Measurements from ENCODE around the gene OLIG2. TPM values are rescaled to one million over a fixed set of nuclear protein-coding genes. Genes with fewer than 3 reads are reported as not detected.

OLIG2 gene
- polyA plus RNA-seq, 1 of the 3 experiments (the other 2 are of a cell fraction), result not detected

DNA sequence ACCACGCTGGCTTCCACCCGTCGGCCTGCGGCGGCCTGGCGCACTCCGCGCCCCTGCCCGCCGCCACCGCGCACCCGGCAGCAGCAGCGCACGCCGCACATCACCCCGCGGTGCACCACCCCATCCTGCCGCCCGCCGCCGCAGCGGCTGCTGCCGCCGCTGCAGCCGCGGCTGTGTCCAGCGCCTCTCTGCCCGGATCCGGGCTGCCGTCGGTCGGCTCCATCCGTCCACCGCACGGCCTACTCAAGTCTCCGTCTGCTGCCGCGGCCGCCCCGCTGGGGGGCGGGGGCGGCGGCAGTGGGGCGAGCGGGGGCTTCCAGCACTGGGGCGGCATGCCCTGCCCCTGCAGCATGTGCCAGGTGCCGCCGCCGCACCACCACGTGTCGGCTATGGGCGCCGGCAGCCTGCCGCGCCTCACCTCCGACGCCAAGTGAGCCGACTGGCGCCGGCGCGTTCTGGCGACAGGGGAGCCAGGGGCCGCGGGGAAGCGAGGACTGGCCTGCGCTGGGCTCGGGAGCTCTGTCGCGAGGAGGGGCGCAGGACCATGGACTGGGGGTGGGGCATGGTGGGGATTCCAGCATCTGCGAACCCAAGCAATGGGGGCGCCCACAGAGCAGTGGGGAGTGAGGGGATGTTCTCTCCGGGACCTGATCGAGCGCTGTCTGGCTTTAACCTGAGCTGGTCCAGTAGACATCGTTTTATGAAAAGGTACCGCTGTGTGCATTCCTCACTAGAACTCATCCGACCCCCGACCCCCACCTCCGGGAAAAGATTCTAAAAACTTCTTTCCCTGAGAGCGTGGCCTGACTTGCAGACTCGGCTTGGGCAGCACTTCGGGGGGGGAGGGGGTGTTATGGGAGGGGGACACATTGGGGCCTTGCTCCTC lies 1.9 kb downstream of the OLIG2 start:
- CTCF ChIA-PET, result no interaction called here
- 22% methylated on average over 10 of the region's 85 CpGs for WGBS (ENCODE audit: low lambda C conversion rate)
- peaks cover 98% of the 10 kb centered on the region for H3K27me3 ChIP-seq (ENCODE audit: insufficient read depth)

DNA sequence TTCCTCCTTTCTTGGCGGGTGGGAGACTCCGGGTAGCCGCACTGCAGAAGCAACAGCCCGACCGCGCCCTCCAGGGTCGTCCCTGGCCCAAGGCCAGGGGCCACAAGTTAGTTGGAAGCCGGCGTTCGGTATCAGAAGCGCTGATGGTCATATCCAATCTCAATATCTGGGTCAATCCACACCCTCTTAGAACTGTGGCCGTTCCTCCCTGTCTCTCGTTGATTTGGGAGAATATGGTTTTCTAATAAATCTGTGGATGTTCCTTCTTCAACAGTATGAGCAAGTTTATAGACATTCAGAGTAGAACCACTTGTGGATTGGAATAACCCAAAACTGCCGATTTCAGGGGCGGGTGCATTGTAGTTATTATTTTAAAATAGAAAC lies 2.5 kb downstream of the OLIG2 start:
- Histone ChIP-seq H3K9me3 (no peaks in the 10 kb centered on the region), H3K4me1 (ENCODE audit: control insufficient read depth in 1 of 2, insufficient read depth in 2 of 2, low read depth in 1 of 2, low read length in 1 of 2) (no peaks in the 10 kb centered on the region), H3K9ac (no peak overlapping the region), H3K79me2 (ENCODE audit: insufficient read depth) (no peaks in the 10 kb centered on the region), H3K36me3 (replicated peaks in 1 of 2; ENCODE audit: control insufficient read depth in 1 of 2, insufficient read depth in 2 of 2, low read length in 1 of 2) (no peaks in the 10 kb centered on the region), H4K20me1 (ENCODE audit: insufficient read depth) (no peaks in the 10 kb centered on the region), H3K4me2 (no peak overlapping the region), H2AFZ (ENCODE audit: low read depth) (no peak overlapping the region), H3K27ac (ENCODE audit: low read depth in 2 of 2, low read length in 1 of 2) (no peak overlapping the region), H3K27me3 (ENCODE audit: insufficient read depth) (peaks cover 96% of the 10 kb centered on the region), H3K9me2 (no peaks in the 10 kb centered on the region), H3F3A (replicated peaks; ENCODE audit: insufficient read depth) (no peaks in the 10 kb centered on the region), H3K4me3 (ENCODE audit: low read depth in 2 of 2, low read length in 1 of 2) (no peak overlapping the region)
- 8% methylated on average over 12 of the region's 15 CpGs for WGBS (ENCODE audit: low lambda C conversion rate)
- CTCF ChIA-PET, result no interaction called here
- POLR2A ChIA-PET, result no interaction called here
- DNase-seq, result no peak
- TF ChIP-seq EZH2phosphoT487 (IDR thresholded peaks at IDR 0.05; ENCODE audit: borderline replicate concordance, low read depth) (peak; percentile 21; the same call in 1 of the 2 replicates), TCF12 (IDR thresholded peaks at IDR 0.05) (no peak)

More for the DNA sequence above, 1.9 kb downstream of the OLIG2 start:
- Histone ChIP-seq H3K9me2 (no peaks in the 10 kb centered on the region), H3K9ac (no peak overlapping the region), H3K27ac (ENCODE audit: low read depth in 2 of 2, low read length in 1 of 2) (no peak overlapping the region), H3K79me2 (ENCODE audit: insufficient read depth) (no peaks in the 10 kb centered on the region), H3K4me3 (ENCODE audit: low read depth in 2 of 2, low read length in 1 of 2) (no peak overlapping the region), H3K9me3 (no peaks in the 10 kb centered on the region), H3F3A (replicated peaks; ENCODE audit: insufficient read depth) (no peaks in the 10 kb centered on the region), H3K4me1 (ENCODE audit: control insufficient read depth in 1 of 2, insufficient read depth in 2 of 2, low read depth in 1 of 2, low read length in 1 of 2) (no peaks in the 10 kb centered on the region), H3K36me3 (replicated peaks in 1 of 2; ENCODE audit: control insufficient read depth in 1 of 2, insufficient read depth in 2 of 2, low read length in 1 of 2) (no peaks in the 10 kb centered on the region), H2AFZ (ENCODE audit: low read depth) (no peak overlapping the region), H4K20me1 (ENCODE audit: insufficient read depth) (no peaks in the 10 kb centered on the region), H3K4me2 (no peak overlapping the region)
- POLR2A ChIA-PET, result no interaction called here
- DNase-seq, result peak; percentile 50
- no peak for TF ChIP-seq EZH2phosphoT487 (IDR thresholded peaks at IDR 0.05; ENCODE audit: borderline replicate concordance, low read depth)

DNA sequence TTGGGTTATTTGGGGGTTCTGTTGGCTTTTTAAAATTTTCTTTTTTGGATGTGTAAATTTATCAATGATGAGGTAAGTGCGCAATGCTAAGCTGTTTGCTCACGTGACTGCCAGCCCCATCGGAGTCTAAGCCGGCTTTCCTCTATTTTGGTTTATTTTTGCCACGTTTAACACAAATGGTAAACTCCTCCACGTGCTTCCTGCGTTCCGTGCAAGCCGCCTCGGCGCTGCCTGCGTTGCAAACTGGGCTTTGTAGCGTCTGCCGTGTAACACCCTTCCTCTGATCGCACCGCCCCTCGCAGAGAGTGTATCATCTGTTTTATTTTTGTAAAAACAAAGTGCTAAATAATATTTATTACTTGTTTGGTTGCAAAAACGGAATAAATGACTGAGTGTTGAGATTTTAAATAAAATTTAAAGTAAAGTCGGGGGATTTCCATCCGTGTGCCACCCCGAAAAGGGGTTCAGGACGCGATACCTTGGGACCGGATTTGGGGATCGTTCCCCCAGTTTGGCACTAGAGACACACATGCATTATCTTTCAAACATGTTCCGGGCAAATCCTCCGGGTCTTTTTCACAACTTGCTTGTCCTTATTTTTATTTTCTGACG lies 3.1 kb downstream of the OLIG2 start:
- H3K4me1 ChIP-seq (ENCODE audit: control insufficient read depth in 1 of 2, insufficient read depth in 2 of 2, low read depth in 1 of 2, low read length in 1 of 2), result no peaks in the 10 kb centered on the region
- H3K4me3 ChIP-seq (ENCODE audit: low read depth in 2 of 2, low read length in 1 of 2), result no peak overlapping the region; a peak in 1 of 4 replicates
- H3K9me2 ChIP-seq, result no peaks in the 10 kb centered on the region
- H3K9me3 ChIP-seq, result no peaks in the 10 kb centered on the region
- H3K9ac ChIP-seq, result no peak overlapping the region
- no peak for TF ChIP-seq RCOR1 (IDR thresholded peaks at IDR 0.05; ENCODE audit: low read length)
- TF ChIP-seq, protein P1, sequence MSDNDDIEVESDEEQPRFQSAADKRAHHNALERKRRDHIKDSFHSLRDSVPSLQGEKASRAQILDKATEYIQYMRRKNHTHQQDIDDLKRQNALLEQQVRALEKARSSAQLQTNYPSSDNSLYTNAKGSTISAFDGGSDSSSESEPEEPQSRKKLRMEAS (IDR thresholded peaks at IDR 0.05; ENCODE audit: low read depth), result no peak
- no peak for TF ChIP-seq ELF1 (IDR thresholded peaks at IDR 0.05)
- TF ChIP-seq, protein P2, sequence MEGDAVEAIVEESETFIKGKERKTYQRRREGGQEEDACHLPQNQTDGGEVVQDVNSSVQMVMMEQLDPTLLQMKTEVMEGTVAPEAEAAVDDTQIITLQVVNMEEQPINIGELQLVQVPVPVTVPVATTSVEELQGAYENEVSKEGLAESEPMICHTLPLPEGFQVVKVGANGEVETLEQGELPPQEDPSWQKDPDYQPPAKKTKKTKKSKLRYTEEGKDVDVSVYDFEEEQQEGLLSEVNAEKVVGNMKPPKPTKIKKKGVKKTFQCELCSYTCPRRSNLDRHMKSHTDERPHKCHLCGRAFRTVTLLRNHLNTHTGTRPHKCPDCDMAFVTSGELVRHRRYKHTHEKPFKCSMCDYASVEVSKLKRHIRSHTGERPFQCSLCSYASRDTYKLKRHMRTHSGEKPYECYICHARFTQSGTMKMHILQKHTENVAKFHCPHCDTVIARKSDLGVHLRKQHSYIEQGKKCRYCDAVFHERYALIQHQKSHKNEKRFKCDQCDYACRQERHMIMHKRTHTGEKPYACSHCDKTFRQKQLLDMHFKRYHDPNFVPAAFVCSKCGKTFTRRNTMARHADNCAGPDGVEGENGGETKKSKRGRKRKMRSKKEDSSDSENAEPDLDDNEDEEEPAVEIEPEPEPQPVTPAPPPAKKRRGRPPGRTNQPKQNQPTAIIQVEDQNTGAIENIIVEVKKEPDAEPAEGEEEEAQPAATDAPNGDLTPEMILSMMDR (IDR thresholded peaks at IDR 0.05), result no peak
- TF ChIP-seq, protein P3, sequence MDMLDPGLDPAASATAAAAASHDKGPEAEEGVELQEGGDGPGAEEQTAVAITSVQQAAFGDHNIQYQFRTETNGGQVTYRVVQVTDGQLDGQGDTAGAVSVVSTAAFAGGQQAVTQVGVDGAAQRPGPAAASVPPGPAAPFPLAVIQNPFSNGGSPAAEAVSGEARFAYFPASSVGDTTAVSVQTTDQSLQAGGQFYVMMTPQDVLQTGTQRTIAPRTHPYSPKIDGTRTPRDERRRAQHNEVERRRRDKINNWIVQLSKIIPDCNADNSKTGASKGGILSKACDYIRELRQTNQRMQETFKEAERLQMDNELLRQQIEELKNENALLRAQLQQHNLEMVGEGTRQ (IDR thresholded peaks at IDR 0.05; ENCODE audit: borderline replicate concordance, low read depth, low read length), result no peak
- no peak for TF ChIP-seq JUND (IDR thresholded peaks at IDR 0.05)
- TF ChIP-seq POLR2AphosphoS5 (IDR thresholded peaks at IDR 0.05; ENCODE audit: low read depth, low read length), result no peak
- no peak for TF ChIP-seq NFIC (IDR thresholded peaks at IDR 0.05; ENCODE audit: borderline replicate concordance)
- H4K20me1 ChIP-seq (ENCODE audit: insufficient read depth), result no peaks in the 10 kb centered on the region
- WGBS (ENCODE audit: low lambda C conversion rate), result 18% methylated on average over 28 of the region's 28 CpGs
- peaks cover 96% of the 10 kb centered on the region for H3K27me3 ChIP-seq (ENCODE audit: insufficient read depth)
- peak overlapping the region; percentile 52; the same call in 1 of the 2 replicates for H3K4me2 ChIP-seq
- CTCF ChIA-PET, result no interaction called here
- H3K27ac ChIP-seq (ENCODE audit: low read depth in 2 of 2, low read length in 1 of 2), result no peak overlapping the region
- H3K36me3 ChIP-seq (replicated peaks in 1 of 2; ENCODE audit: control insufficient read depth in 1 of 2, insufficient read depth in 2 of 2, low read length in 1 of 2), result no peaks in the 10 kb centered on the region
- POLR2A ChIA-PET, result no interaction called here
- DNase-seq, result no peak
- H3K79me2 ChIP-seq (ENCODE audit: insufficient read depth), result no peaks in the 10 kb centered on the region
- H3F3A ChIP-seq (replicated peaks; ENCODE audit: insufficient read depth), result no peaks in the 10 kb centered on the region
- no peak overlapping the region for H2AFZ ChIP-seq (ENCODE audit: low read depth)

Measured in SK-N-SH (cell line).